Activated CD8-positive, alpha-beta memory T cell treated with anti-CD3 and anti-CD28 coated beads, Interleukin-2, amount 50 U/mL, for 4 hours (primary cell): Measurements from ENCODE around the gene MCRIP2.
"Not testable (repeated sequence)": the region's sequence is repeated elsewhere in the genome, so short reads cannot be mapped to it uniquely, and the experiment has no call there.

ENCODE experiments used
- DNase-seq: peaks from one replicate; pipeline ENCODE4 v3.0.0-alpha.2; 2020

The MCRIP2 gene, protein sequence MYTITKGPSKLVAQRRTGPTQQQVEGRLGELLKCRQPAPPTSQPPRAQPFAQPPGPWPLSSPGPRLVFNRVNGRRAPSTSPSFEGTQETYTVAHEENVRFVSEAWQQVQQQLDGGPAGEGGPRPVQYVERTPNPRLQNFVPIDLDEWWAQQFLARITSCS

DNA sequence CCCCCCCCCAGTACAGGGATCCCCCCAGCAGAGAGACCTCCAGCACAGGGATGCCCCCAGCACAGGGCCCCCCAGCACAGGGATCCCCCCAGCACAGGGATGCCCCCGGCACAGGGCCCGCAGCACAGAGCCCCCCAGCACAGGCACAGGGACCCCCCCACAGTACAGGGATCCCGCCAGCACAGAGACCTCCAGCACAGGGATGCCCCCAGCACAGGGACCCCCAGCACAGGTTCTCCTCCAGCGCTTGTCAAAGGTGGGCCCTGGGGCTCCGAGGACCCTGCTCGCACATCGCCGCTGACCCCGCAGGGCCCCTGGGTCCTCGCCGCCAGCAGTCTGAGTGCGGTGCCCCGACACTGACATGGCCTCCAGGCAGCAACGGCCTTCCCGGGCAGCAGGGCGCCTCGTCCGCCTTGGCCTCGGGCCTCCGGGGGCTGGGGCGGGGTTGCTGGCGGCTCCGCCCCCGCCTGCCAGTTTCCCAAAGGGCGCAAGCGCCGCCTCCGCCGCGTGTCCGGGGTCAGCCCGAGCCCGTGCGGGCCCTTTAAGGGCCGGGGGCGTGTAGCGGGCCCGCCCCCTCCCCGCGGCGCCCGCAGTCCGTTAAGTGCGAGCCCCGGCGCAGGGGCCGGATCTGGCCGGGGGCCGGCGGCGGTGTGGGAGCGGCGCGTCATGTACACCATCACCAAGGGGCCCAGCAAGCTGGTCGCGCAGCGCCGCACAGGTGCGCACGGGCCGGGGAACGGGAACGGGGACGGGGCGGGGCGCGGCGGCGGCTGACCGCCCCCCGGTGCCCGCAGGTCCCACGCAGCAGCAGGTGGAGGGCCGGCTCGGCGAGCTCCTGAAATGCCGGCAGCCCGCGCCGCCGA is at the start of gene MCRIP2:
MCRIP2 (plus strand) TSS at position 503 of the 863 bp plus-strand sequence; CDS start at position 667, 164 bp downstream.
- peak; percentile 69 for DNase-seq

DNA sequence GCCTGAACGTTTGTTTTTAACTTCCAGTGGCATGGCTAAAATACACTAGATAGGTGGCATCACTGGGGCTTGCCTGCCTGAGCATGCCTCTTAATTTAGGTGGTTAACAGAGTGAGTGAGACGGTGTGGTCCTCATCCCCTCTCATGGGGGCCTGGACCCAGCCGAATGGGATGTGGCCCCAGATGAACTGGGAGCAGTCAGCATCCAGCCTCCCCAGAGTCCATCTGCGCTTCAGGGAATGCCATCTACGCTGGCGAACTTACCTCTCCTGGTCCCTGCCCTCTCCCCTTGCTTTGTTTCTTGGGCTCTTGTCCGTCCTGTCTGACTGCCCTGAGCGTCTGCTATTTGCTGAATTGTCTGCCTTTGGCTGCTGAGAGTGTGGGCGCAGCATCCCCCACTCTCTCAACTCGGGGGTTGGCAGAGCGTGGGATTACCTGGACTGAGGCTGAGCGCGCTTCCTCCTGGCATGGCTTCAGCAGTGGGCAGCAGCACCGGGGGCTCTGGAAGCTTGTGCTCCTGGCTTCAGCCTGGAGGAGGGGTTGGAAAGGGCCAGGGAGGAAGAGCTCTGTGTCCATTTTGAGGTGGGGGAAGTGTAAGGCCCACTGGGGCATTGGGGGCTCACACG is 49.6 kb upstream of the MCRIP2 start:
- no peak for DNase-seq

DNA sequence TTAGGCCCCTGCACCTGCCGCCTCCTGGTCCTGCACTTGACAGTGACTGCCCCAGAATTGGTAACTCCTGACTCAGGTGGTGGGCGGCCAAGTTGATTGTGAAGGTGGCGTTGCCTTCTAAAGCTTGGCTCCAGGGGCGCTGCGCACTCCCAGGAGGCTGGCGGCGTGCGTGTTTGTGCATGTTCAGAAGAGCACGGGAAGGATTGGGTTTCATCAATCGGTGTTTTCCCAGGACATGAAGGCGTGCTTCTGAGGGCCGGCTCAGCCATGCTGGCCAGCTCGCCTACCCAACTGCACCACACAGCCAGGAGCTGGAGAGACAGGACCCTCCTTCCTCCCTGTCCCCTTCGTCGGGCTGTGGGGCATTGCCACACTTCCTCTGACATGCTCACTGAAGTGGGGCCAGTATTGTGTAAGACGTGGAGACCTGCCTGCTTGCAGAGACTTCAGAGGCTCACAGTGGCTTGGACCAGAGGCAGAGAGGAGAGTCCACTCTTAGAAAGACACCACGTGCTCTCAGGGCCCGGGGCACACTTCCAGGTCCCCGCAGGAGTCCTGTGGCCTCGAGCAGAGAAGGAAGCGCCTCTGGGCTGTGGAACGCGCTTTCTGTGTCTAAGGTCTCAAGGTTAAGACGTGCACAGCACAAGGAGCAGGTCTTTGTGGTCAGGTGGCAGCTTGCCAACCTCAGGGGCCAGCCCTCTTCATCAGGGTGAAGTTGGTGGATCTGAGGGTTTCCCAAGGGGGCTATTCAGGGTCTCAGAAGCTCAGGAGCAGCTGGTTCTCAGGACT is 48.9 kb upstream of the MCRIP2 start:
- no peak for DNase-seq

DNA sequence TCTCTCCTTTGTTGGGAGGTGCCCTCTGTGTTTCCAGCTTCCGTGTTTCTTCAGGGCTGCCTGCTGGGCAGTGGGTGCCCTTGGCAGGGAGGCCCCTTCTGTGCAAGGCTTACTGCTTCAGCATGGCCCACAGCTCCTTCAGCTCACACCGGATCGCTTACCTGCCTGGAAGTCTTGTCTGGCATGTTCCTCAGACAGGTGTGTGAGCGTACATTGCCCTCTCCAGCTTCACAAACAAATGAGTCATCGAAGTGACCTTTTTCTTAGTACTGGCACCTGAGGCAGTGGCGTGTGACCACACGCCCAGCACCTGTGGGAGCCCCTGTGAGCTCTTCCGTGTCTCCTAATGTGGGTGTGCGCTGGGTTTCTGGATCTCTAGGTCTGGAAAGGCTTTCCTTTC is 48.2 kb upstream of the MCRIP2 start:
- DNase-seq, result no peak

DNA sequence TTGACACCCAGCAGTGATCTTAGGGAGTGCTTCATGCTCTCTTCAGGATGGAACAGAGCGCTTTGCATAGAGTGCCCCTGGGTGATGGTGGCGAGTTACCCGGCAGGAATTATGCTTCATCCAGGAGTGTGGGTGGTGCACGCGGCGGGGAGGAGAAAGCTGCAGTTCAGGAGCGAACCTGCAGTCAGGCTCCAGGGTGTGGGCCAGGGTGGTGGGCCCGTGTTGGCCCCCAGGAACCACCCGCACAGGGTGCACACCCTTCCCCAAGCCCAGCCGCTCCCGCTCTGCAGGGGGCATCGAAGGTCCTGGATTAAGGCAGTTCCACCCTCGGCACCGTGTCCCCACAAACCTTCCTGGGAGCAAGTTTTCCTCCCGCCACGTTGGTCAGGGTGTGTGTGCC is 47.8 kb upstream of the MCRIP2 start:
- DNase-seq, result no peak

DNA sequence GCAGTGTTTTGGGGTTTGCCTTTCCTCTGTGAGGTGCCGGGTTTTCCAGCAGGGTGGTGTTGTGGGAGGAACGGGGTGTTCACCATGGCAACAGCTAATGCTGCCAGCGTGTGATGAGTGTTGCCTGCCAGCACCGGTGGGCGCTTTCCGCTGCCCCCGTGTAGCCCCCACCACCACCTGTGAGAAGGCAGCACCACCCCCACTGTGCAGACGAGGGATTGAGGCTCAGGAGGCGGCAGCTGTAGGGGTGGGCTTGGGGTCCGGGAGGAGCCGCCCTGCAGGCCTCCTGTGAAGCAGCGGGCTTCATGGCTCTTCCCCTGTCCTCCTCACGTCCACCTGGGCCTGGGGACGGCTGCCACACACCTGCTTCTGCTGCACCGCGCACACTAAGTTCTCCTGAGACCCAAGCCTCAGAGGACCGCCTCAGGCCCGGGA is 46.5 kb upstream of the MCRIP2 start:
- no peak for DNase-seq

DNA sequence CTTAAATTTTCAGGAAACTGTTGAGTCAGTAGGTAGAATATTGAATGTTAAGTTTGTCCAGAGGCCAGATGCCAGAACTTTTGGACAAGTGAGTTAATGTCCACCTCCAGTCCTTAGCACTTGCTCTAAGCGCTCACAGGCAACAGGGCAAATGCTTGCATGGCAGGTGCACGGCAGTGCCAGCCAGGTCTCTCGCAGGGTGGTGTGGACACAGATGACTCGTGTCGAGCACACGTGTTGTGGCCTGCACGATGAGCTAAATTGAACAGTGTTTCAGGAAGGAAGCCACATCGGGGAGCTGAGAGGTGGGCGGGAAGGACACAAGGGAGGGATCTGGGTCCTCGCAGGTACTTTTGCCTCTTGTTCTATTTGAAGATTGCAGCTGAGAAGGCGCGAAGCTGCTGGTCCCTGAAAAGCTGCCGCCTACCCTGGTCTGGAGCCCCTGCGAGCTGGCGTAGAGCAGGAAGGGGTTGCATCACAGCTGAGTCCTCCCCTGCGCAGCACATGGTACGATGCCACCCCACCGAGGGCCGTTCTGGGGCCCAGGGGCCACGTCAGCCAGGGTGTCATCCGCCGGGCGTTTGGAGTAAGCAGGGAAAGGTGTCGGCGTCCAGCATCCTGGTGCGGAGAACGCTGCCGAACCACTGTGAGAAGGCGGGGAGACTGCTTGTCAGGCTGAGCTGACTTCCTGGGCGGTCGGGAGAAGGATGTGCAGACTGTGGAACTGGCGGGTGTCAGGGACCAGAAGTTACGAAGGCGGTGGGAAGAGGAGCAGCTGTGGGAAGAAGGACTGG is 45.5 kb upstream of the MCRIP2 start:
- DNase-seq, result no peak

DNA sequence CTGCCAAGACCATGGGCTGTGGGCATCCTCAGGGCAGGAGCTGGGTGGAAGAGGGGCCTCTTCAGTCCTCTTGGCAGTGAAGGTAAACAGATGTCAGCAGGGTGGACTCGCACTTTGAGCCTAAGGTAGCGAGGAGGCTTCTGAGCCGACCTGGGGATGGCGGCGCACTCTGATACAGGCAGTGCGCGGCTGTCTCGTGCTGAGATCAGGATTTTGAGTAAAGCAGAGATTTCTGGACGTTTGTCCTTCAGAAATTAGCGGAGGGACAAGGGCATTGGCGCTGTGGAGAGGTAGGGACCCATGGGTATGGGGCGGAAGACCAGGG is 44.9 kb upstream of the MCRIP2 start:
- DNase-seq, result no peak

DNA sequence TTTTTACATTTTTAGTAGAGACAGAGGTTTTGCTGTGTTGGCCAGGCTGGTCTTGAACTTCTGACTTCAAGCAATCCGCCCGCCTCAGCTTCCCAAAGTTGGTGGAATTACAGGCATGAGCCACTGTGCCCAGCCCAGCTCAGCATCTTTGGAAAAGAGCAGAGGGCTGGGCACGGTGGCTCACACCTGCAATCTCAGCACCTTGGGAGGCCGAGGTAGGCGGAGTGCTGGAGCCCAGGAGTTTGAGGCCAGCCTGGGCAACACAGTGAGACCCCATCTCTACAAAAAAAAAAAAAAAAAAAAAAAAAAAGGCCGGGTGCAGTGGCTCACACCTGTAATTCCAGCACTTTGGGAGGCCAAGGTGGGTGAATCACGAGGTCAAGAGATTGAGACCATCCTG is 44.0 kb upstream of the MCRIP2 start:
- DNase-seq, result not testable (repeated sequence)

DNA sequence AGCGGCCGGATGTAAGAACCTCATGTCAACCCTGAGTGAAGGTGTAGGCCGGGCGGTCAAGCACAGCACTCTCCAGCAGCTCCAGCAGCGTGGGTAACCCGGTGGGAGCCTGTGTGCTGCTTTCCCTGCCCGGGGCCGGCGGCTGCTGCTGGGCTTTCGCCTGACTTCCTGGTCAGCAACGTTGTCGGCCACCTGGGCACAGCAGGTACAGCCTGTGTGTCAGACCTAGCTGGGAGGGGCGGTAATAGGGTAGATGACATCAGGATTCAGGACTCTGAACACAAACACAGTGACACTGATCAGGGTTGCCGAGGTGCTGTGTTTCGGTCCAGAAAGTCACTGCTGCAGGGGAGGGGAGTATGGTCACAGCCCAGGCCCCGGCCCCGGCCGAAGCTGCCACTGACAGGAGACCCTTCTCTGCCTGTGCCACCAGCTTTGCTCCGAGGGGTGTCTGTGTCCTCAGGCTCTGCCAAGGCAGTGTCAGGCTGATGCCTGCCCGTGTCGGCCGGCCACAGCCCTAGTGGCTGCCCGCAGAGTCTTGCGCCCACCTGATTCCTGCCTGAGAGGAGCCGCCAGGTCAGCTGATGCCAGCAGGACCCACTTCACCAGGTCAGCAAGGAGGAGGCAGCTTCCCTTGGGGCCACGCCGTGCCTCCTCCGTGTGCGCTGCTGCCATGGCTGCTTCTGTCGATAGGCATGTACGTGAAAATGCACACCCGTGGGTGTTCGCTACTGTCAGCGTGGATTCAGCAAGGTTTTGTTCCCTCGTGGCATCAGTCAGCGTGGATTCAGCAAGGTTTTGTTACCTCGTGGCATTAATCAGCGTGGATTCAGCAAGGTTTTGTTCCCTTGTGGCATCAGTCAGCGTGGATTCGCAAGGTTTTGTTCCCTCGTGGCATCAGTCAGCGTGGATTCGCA is 42.5 kb upstream of the MCRIP2 start:
- DNase-seq, result no peak

DNA sequence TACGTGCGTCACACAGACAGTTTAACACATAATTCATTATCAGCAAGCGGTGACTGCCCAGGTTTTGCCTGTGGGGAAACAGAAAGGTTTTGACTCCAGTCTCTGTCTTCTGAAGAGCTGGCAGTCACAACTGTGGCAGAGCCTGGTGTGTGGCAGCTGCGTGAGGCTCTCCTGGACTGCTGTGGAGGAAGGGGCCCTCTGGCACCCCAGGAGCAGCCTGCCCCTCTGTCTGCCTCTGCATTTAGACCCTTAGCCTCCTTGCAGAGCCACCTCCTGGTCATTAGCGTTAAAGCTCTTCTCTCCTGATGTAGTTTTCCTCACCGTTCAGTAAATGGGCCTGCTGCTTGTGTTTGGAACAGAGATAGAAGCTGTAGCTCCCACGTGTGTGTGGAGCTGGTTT is 40.8 kb upstream of the MCRIP2 start:
- DNase-seq, result no peak

DNA sequence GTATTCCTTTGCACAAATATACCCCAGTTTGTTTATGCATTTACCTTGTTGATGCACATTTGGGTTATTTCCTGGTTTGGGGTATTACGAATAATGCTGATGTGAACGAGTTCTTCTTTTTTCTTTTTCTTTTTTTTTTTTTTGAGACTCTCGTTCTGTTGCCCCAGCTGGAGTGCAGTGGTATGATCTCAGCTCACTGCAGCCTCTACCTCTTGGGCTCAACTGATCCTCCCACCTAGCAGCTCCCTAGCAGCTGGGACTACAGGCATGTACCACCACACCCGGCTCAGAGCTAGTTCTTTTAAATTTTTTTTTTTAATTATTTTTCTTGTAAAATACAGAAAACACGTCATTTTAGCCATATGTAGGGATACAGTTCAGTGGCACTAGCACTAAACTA is 37.7 kb upstream of the MCRIP2 start:
- DNase-seq, result no peak

DNA sequence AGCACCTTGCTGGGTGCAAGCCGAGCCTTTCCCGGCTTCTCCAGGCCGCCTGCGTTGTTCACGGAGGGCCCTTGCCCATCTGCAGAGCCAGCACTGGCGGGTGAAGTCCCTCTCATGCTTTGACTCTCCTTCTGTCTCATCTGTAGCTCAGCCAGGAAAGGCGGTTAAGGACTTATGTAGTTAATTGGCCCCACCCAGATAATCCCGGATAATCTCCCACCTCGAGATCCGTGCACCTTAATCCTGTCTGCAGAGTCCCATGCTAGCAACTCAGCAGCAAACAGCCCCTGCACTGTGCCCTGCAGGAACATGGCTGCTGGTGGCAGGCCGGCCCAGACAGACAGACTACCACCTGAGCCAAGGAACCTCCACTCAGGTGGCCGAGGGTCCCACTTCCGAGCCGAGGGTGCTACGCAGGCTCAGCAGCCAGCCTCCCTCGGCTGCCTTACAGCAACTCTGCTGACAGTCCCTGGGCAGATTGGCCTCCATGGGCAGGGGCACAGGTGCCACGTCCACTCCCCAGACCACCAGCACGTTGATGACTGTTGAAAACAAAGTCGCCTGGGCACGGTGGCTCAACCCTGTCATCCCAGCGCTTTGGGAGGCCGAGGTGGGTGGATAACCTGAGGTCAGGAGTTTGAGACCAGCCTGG is 34.8 kb upstream of the MCRIP2 start:
- DNase-seq, result no peak

DNA sequence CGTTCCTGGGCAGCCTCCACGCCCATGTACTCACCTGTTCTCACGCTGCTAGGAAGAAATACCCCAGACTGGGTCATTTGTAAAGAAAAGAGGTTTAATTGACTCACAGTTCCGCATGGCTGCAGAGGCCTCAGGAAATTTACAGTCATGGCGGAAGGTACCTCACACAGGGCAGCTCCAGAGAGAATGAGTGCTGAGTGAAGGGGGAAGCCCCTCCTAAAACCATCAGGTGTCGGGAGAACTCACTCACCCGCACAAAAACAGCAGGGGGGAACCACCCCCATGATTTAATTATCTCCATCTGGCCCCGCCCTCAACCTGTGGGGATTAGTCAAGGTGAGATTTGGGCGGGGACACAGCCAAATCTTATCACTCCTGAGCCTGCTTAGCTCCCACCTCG is 33.6 kb upstream of the MCRIP2 start:
- no peak for DNase-seq

DNA sequence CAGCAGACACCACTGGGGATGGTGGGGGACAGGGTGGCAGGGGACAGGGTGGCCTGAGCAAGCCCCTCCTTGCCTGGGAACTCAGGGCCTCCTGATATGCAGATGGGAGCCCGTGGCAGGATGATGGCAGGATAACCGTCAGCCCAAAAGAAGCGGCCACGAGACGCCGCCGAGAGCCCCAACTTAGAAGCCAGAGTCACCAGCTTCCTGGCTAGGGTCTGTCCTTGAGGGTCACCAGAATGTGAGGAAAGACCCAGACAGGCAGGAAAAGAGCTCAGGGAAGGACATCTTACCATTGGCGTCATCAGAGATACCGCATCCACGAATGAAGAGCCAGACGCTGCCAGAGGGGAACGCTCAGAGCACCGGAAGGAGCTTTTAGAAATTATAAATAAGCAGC is 32.3 kb upstream of the MCRIP2 start:
- no peak for DNase-seq

DNA sequence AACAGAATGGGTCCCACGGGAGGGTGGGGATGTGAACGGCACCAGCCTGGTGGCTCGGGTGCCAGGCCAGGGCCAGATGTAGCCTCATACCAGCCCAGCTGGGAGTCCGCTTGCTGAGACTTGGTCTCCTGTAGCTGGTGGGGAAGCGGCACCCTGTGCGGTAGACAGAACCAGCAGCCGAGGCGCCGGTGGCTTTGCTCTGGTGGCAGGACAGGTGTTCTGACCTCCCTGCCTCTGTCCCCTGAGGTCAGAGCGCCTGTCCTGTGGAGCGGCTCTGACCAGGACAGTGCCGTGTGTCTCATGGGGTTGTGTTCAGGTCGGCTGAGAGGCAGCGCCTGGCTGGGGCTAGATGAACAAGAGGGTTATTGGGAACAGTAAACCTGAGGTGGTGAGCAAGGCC is 31.6 kb upstream of the MCRIP2 start:
- no peak for DNase-seq

DNA sequence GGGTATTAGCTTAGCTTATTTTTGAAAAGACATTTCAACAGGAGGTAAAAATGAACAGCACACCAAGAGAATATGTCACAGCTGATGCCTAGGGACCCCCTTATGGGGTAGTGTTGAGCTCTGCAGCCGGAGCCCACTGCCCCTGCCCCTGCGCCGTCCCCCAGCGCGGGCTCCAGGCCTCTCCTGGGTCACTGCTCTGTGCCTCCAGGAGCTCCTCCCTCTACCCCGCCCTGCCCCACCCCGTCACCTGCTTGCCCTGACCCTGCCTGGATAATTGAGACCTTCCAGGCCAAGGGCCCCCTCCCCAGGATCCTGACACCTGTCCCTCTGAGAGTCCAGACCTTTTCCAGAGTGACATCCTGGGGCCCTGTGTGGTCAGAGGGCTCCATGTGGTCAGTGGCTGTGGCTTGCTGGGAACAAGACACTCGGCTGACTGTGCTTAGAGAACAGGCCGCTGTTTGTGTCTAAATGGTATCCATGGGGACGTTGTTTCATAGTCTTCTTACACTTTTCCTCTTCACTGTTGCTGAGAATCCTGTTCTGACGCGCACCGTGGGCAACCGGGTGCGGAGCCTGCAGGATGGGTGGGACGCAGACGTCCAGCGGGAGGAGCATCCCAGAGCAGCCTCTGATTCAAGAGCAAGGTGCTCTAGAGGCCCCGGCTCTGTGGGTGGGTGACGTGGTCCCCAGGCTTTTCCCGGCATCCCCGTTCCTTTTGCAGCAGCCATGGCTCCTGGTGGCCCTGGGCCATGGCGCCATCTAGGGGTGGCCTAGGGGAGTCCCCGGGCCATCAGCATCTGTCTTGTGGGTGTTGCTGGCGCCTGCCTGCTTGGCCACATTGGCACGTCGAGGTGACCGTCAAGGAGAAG is 30.9 kb upstream of the MCRIP2 start:
- DNase-seq, result peak; percentile 67

DNA sequence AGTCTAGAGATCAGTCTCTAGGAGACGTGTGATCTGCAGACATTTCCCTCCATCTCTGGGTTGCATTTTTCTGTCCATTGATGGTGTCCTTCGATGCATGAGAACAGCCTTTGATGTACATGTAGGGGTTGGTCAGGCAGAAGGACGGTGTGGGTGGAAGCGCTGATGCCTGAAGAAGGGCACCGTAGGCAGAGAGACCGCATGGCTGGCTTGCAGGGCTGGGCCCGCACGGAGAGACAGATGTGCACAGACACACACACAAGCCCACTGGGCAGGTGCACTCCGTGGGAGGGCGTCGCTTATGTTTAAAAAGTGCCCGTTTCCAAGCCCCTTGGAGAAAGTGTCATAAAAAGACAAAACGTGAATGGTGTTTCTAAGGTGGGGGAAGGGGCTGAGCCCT is 26.5 kb upstream of the MCRIP2 start:
- DNase-seq, result no peak

DNA sequence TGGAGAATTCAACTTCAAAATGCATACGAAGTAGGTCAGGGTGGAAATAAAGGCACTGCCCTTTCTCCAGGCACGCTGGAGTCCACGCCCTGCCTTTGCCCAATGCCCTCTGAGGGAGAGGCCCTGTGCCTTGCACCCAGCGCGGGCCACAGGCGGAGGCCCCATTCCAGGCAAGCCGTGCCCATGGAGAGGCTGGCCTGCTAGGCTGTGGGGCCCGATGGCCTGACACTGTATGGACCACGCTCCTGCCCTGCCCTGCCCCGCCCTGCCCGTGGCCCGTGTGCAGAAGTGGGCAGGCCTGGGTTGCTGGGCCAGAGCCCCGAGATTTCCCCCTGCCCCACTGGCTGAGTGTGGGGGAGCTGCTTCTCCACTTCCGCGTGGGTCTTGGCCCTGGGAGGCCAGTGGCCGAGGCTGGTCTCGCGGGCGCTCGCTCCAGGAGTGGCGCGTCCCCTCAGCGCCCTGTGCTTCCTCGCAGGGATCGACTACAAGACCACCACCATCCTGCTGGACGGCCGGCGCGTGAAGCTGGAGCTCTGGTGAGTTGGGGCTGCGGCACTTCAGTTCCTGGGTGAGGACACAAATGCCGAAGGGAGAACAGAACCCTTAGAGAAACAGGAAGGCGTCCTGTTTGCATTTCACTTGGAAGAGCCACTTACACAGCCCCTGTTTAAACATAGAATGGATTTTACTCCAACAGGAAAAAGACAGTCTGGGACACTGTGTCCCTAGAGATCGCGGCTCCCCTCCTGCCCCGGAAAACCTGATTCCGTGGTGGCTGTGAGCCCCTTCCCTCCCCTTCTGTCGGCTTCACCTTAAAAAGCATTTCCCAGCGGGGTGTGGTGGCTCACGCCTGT is 24.7 kb upstream of the MCRIP2 start:
- DNase-seq, result no peak
